ENCODE measurements around the gene ZNF565.
"Not testable (repeated sequence)": the region's sequence is repeated elsewhere in the genome, so short reads cannot be mapped to it uniquely, and the experiment has no call there.

The ZNF565 gene

GRCh38 chr19:36196249-36196648, 18.2 kb downstream of the ZNF565 start:
- DNase-seq (ENCODE audit: extremely low read depth, low read depth), result no peak
- H3K4me3 ChIP-seq (replicated peaks; ENCODE audit: low read depth, low read length), result no peak overlapping the region
- TF ChIP-seq CTCF (IDR thresholded peaks at IDR 0.05; ENCODE audit: low read depth, low read length, missing control alignments), result no peak

GRCh38 chr19:36186722-36187121, 27.7 kb downstream of the ZNF565 start:
- H3K4me3 ChIP-seq (replicated peaks; ENCODE audit: low read depth, low read length); DNase-seq (ENCODE audit: extremely low read depth, low read depth): not testable (repeated sequence)

DNA sequence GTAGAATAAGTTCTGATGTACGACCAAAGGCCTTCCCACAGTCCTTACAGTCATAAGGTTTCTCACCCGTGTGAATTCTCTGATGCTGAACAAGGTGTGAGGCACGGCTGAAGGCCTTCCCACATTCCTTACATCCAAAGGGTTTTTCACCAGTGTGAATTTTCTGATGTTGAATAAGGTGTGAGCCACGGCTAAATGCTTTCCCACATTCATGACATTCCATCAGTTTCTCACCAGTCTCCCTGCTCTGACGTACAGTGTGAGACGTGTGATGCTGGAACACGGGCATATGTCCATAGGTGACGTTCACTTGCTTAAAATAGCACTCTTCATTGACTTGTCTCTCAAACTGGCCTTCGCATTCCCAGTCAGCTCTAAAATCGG, 31.2 kb downstream of the ZNF565 start:
- no peak for DNase-seq (ENCODE audit: extremely low read depth, low read depth)
- no peak for TF ChIP-seq CTCF (IDR thresholded peaks at IDR 0.05; ENCODE audit: low read depth, low read length, missing control alignments)
- no peak overlapping the region for H3K4me3 ChIP-seq (replicated peaks; ENCODE audit: low read depth, low read length)

DNA sequence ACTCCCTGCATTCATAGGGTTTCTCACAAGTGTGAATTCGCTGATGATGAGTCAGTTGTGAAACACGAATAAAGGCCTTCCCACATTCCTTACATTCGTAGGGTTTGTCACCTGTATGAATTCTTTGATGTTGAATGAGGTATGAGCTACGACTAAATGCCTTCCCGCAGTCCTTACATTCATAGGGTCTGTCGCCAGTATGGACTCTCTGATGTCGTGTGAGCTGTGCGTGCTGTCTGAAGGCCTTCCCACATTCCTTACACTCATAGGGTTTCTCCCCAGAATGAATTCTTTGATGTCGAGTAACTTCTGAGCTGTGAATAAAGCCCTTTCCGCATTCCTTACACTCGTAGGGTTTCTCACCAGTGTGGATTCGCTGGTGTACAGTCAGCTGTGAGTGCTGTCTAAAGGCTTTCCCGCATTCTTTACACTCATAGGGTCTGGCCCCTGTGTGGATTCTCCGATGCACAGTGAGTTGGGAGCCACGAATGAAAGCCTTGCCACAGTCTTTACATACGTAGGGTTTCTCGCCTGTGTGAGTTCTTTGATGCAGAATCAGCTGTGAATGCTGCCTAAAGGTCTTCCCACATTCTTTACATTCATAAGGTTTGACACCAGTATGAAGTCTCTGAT, 31.7 kb downstream of the ZNF565 start:
- no peak for DNase-seq (ENCODE audit: extremely low read depth, low read depth)
- no peak overlapping the region for H3K4me3 ChIP-seq (replicated peaks; ENCODE audit: low read depth, low read length)
- no peak for TF ChIP-seq CTCF (IDR thresholded peaks at IDR 0.05; ENCODE audit: low read depth, low read length, missing control alignments)

GRCh38 chr19:36179077-36179476, 35.4 kb downstream of the ZNF565 start:
- DNase-seq (ENCODE audit: extremely low read depth, low read depth); H3K4me3 ChIP-seq (replicated peaks; ENCODE audit: low read depth, low read length): not testable (repeated sequence)

GRCh38 chr19:36173846-36174245, 40.6 kb downstream of the ZNF565 start:
- DNase-seq (ENCODE audit: extremely low read depth, low read depth); H3K4me3 ChIP-seq (replicated peaks; ENCODE audit: low read depth, low read length): not testable (repeated sequence)

GRCh38 chr19:36172852-36173251, 41.6 kb downstream of the ZNF565 start:
- TF ChIP-seq CTCF (IDR thresholded peaks at IDR 0.05; ENCODE audit: low read depth, low read length, missing control alignments), result no peak
- no peak overlapping the region for H3K4me3 ChIP-seq (replicated peaks; ENCODE audit: low read depth, low read length)
- DNase-seq (ENCODE audit: extremely low read depth, low read depth), result no peak

GRCh38 chr19:36169084-36169760, 45.2 kb downstream of the ZNF565 start:
- no peak for DNase-seq (ENCODE audit: extremely low read depth, low read depth)

More at GRCh38 chr19:36169084-36169760, 45.2 kb downstream of the ZNF565 start:
- no peak for TF ChIP-seq CTCF (IDR thresholded peaks at IDR 0.05; ENCODE audit: low read depth, low read length, missing control alignments)
- no peak overlapping the region for H3K4me3 ChIP-seq (replicated peaks; ENCODE audit: low read depth, low read length)
